Measurements from ENCODE around the gene SMAP1.
"Not testable (repeated sequence)": the region's sequence is repeated elsewhere in the genome, so short reads cannot be mapped to it uniquely, and the experiment has no call there.

Gene SMAP1

GRCh38 chr6:70734381-70734780 is 66.7 kb downstream of the SMAP1 start:
- H3K4me3 ChIP-seq (ENCODE audit: low read depth, low read length), result no peak overlapping the region
- DNase-seq (ENCODE audit: low read depth), result no peak
- no peak for TF ChIP-seq CTCF (IDR thresholded peaks at IDR 0.05; ENCODE audit: control insufficient read depth, extremely low read depth, insufficient read depth)

- no peak overlapping the region for H3K4me3 ChIP-seq (ENCODE audit: low read depth, low read length)
- TF ChIP-seq CTCF (IDR thresholded peaks at IDR 0.05; ENCODE audit: control insufficient read depth, extremely low read depth, insufficient read depth), result no peak
- no peak for DNase-seq (ENCODE audit: low read depth)
Measured at GRCh38 chr6:70734979-70735378, 67.3 kb downstream of the SMAP1 start.

DNA sequence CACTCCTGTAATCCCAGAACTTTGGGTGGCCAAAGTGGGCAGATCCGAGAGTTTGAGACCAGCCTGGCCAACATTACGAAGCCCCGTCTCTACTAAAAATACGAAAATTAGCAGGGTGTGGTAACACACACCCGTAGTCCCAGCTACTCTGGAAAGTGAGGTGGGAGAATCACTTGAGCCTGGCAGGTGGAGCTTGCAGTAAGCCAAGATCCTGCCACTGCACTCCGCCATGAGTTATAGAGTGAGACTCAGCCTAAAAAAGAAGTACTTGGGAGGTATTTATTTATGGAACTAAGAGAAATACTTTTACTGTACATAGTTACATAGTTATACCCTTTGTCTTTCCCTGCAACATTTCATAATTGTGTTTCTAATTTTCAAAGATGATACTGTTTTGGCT is 67.8 kb downstream of the SMAP1 start:
- TF ChIP-seq CTCF (IDR thresholded peaks at IDR 0.05; ENCODE audit: control insufficient read depth, extremely low read depth, insufficient read depth), result no peak

GRCh38 chr6:70738028-70738427 is 70.3 kb downstream of the SMAP1 start:
- no peak for TF ChIP-seq CTCF (IDR thresholded peaks at IDR 0.05; ENCODE audit: control insufficient read depth, extremely low read depth, insufficient read depth)
- DNase-seq (ENCODE audit: low read depth), result no peak
- no peak overlapping the region for H3K4me3 ChIP-seq (ENCODE audit: low read depth, low read length)

More for the DNA sequence above, 67.8 kb downstream of the SMAP1 start:
- DNase-seq (ENCODE audit: low read depth), result no peak
- no peak overlapping the region for H3K4me3 ChIP-seq (ENCODE audit: low read depth, low read length)

DNA sequence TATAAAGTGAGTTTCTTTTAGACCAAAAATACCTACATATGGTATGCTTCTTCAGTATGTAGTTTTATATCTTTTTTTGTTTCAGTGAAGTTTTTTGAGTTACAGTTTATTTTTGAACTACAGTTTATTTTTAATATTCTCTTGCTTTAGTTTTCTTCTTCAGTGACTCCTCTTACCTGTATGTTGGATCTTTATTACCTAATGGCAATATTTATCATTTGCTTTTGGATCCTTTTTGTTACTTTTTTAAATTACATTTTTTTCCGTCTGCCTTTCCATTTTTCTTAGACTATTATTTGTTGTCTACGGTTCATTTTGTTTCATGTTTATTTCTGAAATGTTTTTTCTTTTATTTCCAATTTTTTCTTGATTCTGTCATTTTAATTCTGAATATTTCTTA is 71.9 kb downstream of the SMAP1 start:
- DNase-seq (ENCODE audit: low read depth), result no peak
- no peak overlapping the region for H3K4me3 ChIP-seq (ENCODE audit: low read depth, low read length)
- no peak for TF ChIP-seq CTCF (IDR thresholded peaks at IDR 0.05; ENCODE audit: control insufficient read depth, extremely low read depth, insufficient read depth)

- not testable (repeated sequence) for H3K4me3 ChIP-seq (ENCODE audit: low read depth, low read length); DNase-seq (ENCODE audit: low read depth)
Measured at GRCh38 chr6:70740746-70741145, 73.1 kb downstream of the SMAP1 start.

DNA sequence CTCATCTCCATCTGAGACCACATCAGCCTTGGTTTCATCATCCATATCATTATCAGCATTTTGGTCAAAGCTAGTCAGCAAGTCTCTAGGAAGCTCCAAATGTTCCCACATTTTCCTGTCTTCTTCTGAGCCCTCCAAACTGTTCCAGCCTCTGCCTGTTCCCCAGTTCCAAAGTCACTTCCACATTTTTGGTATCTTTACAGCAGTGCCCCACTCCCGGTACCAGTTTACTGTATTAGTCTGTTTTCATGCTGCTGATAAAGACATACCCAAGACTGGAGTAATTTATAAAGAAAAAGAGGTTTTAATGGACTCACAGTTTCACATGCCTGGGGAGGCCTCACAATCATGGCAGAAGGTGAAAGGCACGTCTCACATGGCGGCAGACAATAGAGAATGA is 74.8 kb downstream of the SMAP1 start:
- H3K4me3 ChIP-seq (ENCODE audit: low read depth, low read length); DNase-seq (ENCODE audit: low read depth): not testable (repeated sequence)

DNA sequence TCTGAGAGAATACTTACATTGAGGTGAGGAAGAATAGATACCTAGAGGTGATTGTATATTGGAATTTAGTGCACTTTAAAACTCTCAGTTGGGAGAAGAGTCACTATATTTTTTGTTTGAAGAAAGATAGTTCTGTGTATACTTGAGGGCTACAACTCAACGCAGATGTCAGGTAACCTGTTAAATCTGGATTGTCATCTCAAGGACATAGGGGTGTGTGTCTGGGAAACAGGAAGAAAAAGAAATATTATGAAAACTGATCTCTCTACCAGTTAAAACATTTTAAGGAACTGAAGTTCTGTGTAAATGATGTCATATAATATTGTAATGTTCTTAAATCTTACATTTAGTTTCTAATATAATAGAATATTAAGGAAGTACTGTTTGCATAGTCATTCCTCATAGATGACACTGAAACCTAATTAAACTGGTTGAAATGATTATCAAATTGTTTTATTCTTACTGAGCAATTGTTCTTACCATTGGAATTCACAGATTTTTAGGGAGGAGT is 86.2 kb downstream of the SMAP1 start:
- TF ChIP-seq CTCF (IDR thresholded peaks at IDR 0.05; ENCODE audit: control insufficient read depth, extremely low read depth, insufficient read depth), result no peak
- no peak for DNase-seq (ENCODE audit: low read depth)
- no peak overlapping the region for H3K4me3 ChIP-seq (ENCODE audit: low read depth, low read length)
